ENCODE results near the gene CD84. TPM values are rescaled to one million over a fixed set of nuclear protein-coding genes. Genes with fewer than 3 reads are reported as not detected.

Gene CD84
- total RNA-seq, 1 experiment from 2014 or later: not detected

Other genes with a start within 250 kb of the CD84 start
- 73.2 and 73.6 TPM in 2 replicates for gene COPA, start 236.2 kb downstream of the CD84 start, total RNA-seq (2014; rRNA removed; shearing (Covaris generic))
- 35.2 and 47.6 TPM in 2 replicates for gene NCSTN, start 236.1 kb downstream of the CD84 start, total RNA-seq (2014; rRNA removed; shearing (Covaris generic))
- not detected in 2 replicates for gene NHLH1, start 212.4 kb downstream of the CD84 start, total RNA-seq (2014; rRNA removed; shearing (Covaris generic))
- gene VANGL2, start 178.9 kb downstream of the CD84 start, total RNA-seq (2014; rRNA removed; shearing (Covaris generic)): 1.0 and 3.0 TPM in 2 replicates
- gene SLAMF6, start 56.2 kb downstream of the CD84 start, total RNA-seq (2014; rRNA removed; shearing (Covaris generic)): not detected in 2 replicates
- not detected in 2 replicates for gene SLAMF1, start 67.5 kb upstream of the CD84 start, total RNA-seq (2014; rRNA removed; shearing (Covaris generic))
- gene CD48, start 132.3 kb upstream of the CD84 start, total RNA-seq (2014; rRNA removed; shearing (Covaris generic)): not detected in 2 replicates
- gene SLAMF7, start 159.8 kb upstream of the CD84 start, total RNA-seq (2014; rRNA removed; shearing (Covaris generic)): not detected in 2 replicates
- not detected in 2 replicates for gene LY9, start 216.7 kb upstream of the CD84 start, total RNA-seq (2014; rRNA removed; shearing (Covaris generic))

Data from G401 (cell line).